Naive B cell (primary cell): Measurements from ENCODE around the gene FOSB. TPM values are rescaled to one million over a fixed set of nuclear protein-coding genes. Genes with fewer than 3 reads are reported as not detected.

Experiments used
- ATAC-seq, 2 donors: fragments of 150-1000 bp; cut with Tn5 transposase; 2 replicates each; pipeline ENCODE4 v1.10.0; 2021; ENCODE audit warnings: low read depth in 2 of 2, mild to moderate bottlenecking in 2 of 2, moderate library complexity in 2 of 2
- DNase-seq: peaks from one replicate; pipeline ENCODE4 v3.0.0; 2022
- H3K27ac Mint-ChIP-seq, 6 donors: one replicate each; pipeline ENCODE4 v1.8.0; 2020 to 2022; ENCODE audit warnings: mild to moderate bottlenecking in 6 of 6, mixed read lengths in 6 of 6, moderate library complexity in 5 of 6, inconsistent platforms in 2 of 6
- H3K27me3 Mint-ChIP-seq, 3 donors: one replicate each; pipeline ENCODE4 v1.8.0; 2021 to 2022; ENCODE audit warnings: mixed read lengths in 3 of 3, mild to moderate bottlenecking in 1 of 3
- H3K36me3 Mint-ChIP-seq, 2 donors: one replicate each; pipeline ENCODE4 v1.8.0; 2020 to 2022; ENCODE audit warnings: mixed read lengths in 2 of 2, inconsistent platforms in 1 of 2, mild to moderate bottlenecking in 1 of 2
- H3K4me1 Mint-ChIP-seq, 3 donors: one replicate each; pipeline ENCODE4 v1.8.0; 2020 to 2022; ENCODE audit warnings: mixed read lengths in 3 of 3, inconsistent platforms in 1 of 3, mild to moderate bottlenecking in 1 of 3, moderate library complexity in 1 of 3
- H3K4me3 Mint-ChIP-seq, 8 donors: one replicate each; pipeline ENCODE4 v1.8.0; 2020 to 2022; ENCODE audit warnings: mild to moderate bottlenecking in 8 of 8, mixed read lengths in 8 of 8, moderate library complexity in 8 of 8, inconsistent platforms in 2 of 8
- H3K9me3 Mint-ChIP-seq, 7 donors: one replicate each; pipeline ENCODE4 v1.8.0; 2020 to 2022; ENCODE audit warnings: mixed read lengths in 7 of 7, mild to moderate bottlenecking in 5 of 7, inconsistent platforms in 2 of 7, moderate library complexity in 1 of 7
- polyA plus RNA-seq, 6 donors: library from polyadenylated mRNA; unstranded; fragments of 300-500 nt; fragmentation: Illumina TruSeq; gene quantifications; one replicate each; pipeline ENCODE4 v1.2.3, GENCODE V29; 2021; ENCODE audit warnings: low read depth in 6 of 6

FOSB gene
- polyA plus RNA-seq, 6 donors from 2014 or later, result 26.6 to 110 (median 82.1) TPM

DNA sequence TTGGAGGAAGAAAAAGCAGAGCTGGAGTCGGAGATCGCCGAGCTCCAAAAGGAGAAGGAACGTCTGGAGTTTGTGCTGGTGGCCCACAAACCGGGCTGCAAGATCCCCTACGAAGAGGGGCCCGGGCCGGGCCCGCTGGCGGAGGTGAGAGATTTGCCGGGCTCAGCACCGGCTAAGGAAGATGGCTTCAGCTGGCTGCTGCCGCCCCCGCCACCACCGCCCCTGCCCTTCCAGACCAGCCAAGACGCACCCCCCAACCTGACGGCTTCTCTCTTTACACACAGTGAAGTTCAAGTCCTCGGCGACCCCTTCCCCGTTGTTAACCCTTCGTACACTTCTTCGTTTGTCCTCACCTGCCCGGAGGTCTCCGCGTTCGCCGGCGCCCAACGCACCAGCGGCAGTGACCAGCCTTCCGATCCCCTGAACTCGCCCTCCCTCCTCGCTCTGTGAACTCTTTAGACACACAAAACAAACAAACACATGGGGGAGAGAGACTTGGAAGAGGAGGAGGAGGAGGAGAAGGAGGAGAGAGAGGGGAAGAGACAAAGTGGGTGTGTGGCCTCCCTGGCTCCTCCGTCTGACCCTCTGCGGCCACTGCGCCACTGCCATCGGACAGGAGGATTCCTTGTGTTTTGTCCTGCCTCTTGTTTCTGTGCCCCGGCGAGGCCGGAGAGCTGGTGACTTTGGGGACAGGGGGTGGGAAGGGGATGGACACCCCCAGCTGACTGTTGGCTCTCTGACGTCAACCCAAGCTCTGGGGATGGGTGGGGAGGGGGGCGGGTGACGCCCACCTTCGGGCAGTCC lies 5.0 kb downstream of the FOSB start:
- Mint-ChIP-seq H3K36me3 (peaks cover 0 to 17% of the 10 kb centered on the region in 2 donors), H3K27me3 (peaks cover 39 to 54% (median 42%) of the 10 kb centered on the region in 3 donors), H3K4me3 (peak overlapping the region; percentile 56 to 96 (median 73)), H3K9me3 (peaks cover 0 to 14% (median 0%) of the 10 kb centered on the region in 7 donors), H3K27ac (peak overlapping the region in 5 of 6 donors; percentile 92 to 100 (median 94)), H3K4me1 (peaks cover 67 to 83% (median 68%) of the 10 kb centered on the region in 3 donors)
- ATAC-seq (no peak), DNase-seq (peak; percentile 67)

GRCh38 chr19:45473367-45473681 lies 5.5 kb downstream of the FOSB start:
- DNase-seq, result peak; percentile 41
- peaks cover 0 to 17% of the 10 kb centered on the region in 2 donors for H3K36me3 Mint-ChIP-seq
- peaks cover 39 to 54% (median 42%) of the 10 kb centered on the region in 3 donors for H3K27me3 Mint-ChIP-seq
- H3K27ac Mint-ChIP-seq, result peak overlapping the region in 5 of 6 donors; percentile 38 to 100 (median 94)
- H3K9me3 Mint-ChIP-seq, result peaks cover 0 to 11% (median 0%) of the 10 kb centered on the region in 7 donors
- H3K4me3 Mint-ChIP-seq, result peak overlapping the region; percentile 23 to 96 (median 68)
- peaks cover 68 to 86% (median 73%) of the 10 kb centered on the region in 3 donors for H3K4me1 Mint-ChIP-seq
- ATAC-seq, result no peak

- ATAC-seq, result no peak
- peaks cover 0 to 8% (median 0%) of the 10 kb centered on the region in 7 donors for H3K9me3 Mint-ChIP-seq
- H3K36me3 Mint-ChIP-seq, result peaks cover 0 to 17% of the 10 kb centered on the region in 2 donors
- H3K4me3 Mint-ChIP-seq, result peak overlapping the region; percentile 21 to 96 (median 64)
- peaks cover 39 to 54% (median 42%) of the 10 kb centered on the region in 3 donors for H3K27me3 Mint-ChIP-seq
- peak overlapping the region in 5 of 6 donors; percentile 58 to 100 (median 94) for H3K27ac Mint-ChIP-seq
- peak; percentile 65 for DNase-seq
- H3K4me1 Mint-ChIP-seq, result peaks cover 71 to 86% (median 74%) of the 10 kb centered on the region in 3 donors
Observed at GRCh38 chr19:45473682-45474605, 6.1 kb downstream of the FOSB start.

DNA sequence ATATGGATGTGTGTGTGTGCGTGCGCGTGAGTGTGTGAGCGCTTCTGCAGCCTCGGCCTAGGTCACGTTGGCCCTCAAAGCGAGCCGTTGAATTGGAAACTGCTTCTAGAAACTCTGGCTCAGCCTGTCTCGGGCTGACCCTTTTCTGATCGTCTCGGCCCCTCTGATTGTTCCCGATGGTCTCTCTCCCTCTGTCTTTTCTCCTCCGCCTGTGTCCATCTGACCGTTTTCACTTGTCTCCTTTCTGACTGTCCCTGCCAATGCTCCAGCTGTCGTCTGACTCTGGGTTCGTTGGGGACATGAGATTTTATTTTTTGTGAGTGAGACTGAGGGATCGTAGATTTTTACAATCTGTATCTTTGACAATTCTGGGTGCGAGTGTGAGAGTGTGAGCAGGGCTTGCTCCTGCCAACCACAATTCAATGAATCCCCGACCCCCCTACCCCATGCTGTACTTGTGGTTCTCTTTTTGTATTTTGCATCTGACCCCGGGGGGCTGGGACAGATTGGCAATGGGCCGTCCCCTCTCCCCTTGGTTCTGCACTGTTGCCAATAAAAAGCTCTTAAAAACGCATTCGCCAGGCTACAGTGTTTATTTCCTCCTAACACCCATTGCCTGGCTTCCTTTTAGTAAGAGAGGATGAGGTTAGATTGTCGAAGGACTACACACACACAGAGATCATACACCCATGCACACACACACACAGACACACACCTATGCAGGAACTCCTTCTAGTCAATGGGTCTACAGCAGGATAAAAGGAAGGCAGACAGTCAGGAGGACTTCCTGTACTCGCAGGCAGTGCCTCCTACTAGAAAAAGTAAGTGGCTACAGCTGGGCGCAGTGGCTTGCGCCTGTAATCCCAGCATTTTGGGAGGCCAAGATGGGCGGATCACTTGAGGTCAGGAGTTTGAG lies 7.1 kb downstream of the FOSB start:
- Mint-ChIP-seq H3K27me3 (peaks cover 34 to 54% (median 42%) of the 10 kb centered on the region in 3 donors), H3K4me1 (peaks cover 68 to 81% (median 73%) of the 10 kb centered on the region in 3 donors), H3K36me3 (peaks cover 0 to 17% of the 10 kb centered on the region in 2 donors), H3K9me3 (peaks cover 0 to 8% (median 0%) of the 10 kb centered on the region in 7 donors), H3K4me3 (peak overlapping the region in 7 of 8 donors; percentile 23 to 96 (median 66)), H3K27ac (peak overlapping the region in 5 of 6 donors; percentile 78 to 100 (median 94))
- DNase-seq (peak; percentile 69), ATAC-seq (peak; percentile 1 to 2)

- Mint-ChIP-seq H3K4me3 (peak overlapping the region in 6 of 8 donors; percentile 6 to 96 (median 50)), H3K36me3 (peaks cover 0 to 17% of the 10 kb centered on the region in 2 donors), H3K27ac (peak overlapping the region in 5 of 6 donors; percentile 78 to 100 (median 94)), H3K27me3 (peaks cover 34 to 51% (median 42%) of the 10 kb centered on the region in 3 donors), H3K9me3 (peaks cover 0 to 8% (median 0%) of the 10 kb centered on the region in 7 donors), H3K4me1 (peaks cover 60 to 72% (median 67%) of the 10 kb centered on the region in 3 donors)
- ATAC-seq, result peak; percentile 0 to 1
- DNase-seq, result peak; percentile 67
Observed at GRCh38 chr19:45475537-45476291, 7.9 kb downstream of the FOSB start.

DNA sequence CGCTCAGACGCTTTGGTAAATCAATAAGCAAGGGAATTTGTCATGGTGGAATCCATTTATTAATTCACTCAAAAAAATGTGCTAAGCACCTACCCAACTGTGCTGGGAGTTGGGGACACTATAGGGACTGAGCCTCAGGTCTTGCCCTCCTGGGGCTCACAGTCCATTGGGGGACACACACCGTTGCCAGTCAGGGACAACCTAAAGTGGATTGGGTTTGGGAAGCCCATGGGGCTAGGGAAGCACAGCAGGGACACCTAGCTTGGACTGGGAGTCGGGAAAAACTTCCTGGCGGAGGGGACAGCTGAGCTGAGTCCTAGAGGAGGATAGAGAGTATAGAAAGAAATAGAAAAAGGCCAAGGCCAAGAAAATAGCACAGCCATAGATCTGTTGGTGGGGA lies 8.5 kb downstream of the FOSB start:
- Mint-ChIP-seq H3K4me1 (peaks cover 55 to 66% (median 63%) of the 10 kb centered on the region in 3 donors), H3K27ac (peak overlapping the region in 4 of 6 donors; percentile 88 to 100 (median 92)), H3K36me3 (peaks cover 0 to 16% of the 10 kb centered on the region in 2 donors), H3K27me3 (peaks cover 34 to 45% (median 41%) of the 10 kb centered on the region in 3 donors), H3K4me3 (peak overlapping the region in 5 of 8 donors; percentile 21 to 96 (median 63)), H3K9me3 (peaks cover 0 to 8% (median 0%) of the 10 kb centered on the region in 7 donors)
- DNase-seq (peak; percentile 55), ATAC-seq (no peak)

- ATAC-seq (no peak), DNase-seq (peak; percentile 30)
- H3K36me3 Mint-ChIP-seq, result peaks cover 0 to 9% of the 10 kb centered on the region in 2 donors
- H3K27me3 Mint-ChIP-seq, result peaks cover 31 to 36% (median 33%) of the 10 kb centered on the region in 3 donors
- peak overlapping the region; percentile 37 to 99 (median 76) for H3K4me3 Mint-ChIP-seq
- peaks cover 46 to 57% (median 55%) of the 10 kb centered on the region in 3 donors for H3K4me1 Mint-ChIP-seq
- peaks cover 0 to 8% (median 0%) of the 10 kb centered on the region in 7 donors for H3K9me3 Mint-ChIP-seq
- H3K27ac Mint-ChIP-seq, result peak overlapping the region in 5 of 6 donors; percentile 54 to 94 (median 73)
Observed at GRCh38 chr19:45477186-45477585, 9.4 kb downstream of the FOSB start.

DNA sequence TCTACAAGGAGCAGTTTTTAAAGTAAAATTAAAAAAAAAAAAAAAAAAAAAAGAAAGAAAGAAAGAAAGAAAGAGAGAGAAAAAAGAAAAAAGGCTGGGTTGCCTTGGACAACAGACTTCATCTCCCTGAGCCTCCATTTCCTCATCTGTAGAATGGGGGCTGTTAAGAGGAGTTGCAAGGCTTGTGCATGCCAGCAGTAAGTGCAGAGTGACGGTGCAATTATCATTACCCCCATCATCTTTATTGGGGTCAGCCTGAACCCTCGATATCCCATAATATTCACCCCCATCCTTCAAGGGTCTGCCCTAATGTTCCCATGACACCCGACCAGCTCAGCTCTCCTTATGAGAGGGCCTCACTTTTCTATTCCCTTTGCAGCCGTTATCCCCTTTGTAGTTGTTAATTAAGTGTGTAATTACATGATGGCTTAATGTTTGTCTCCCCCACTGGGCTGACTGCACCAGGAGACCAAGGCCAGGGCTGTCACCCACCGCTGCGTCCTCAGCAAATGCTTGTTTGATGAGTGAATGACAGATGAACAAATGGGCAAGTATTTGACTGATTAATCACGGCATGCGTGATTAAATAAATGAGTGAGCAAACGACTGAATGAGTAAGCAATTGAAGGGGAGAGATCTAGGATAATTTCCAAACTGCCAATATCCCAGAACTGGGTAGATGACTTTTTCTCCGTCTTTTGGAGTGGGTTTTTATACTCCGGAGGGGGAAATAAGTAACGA lies 10.1 kb downstream of the FOSB start:
- Mint-ChIP-seq H3K27ac (peak overlapping the region; percentile 94 to 100 (median 99)), H3K36me3 (peaks cover 0 to 9% of the 10 kb centered on the region in 2 donors), H3K9me3 (peaks cover 0 to 8% (median 0%) of the 10 kb centered on the region in 7 donors), H3K27me3 (peaks cover 26 to 29% (median 26%) of the 10 kb centered on the region in 3 donors), H3K4me3 (peak overlapping the region; percentile 56 to 99 (median 94)), H3K4me1 (peaks cover 39 to 50% (median 49%) of the 10 kb centered on the region in 3 donors)
- ATAC-seq (no peak), DNase-seq (no peak)

DNA sequence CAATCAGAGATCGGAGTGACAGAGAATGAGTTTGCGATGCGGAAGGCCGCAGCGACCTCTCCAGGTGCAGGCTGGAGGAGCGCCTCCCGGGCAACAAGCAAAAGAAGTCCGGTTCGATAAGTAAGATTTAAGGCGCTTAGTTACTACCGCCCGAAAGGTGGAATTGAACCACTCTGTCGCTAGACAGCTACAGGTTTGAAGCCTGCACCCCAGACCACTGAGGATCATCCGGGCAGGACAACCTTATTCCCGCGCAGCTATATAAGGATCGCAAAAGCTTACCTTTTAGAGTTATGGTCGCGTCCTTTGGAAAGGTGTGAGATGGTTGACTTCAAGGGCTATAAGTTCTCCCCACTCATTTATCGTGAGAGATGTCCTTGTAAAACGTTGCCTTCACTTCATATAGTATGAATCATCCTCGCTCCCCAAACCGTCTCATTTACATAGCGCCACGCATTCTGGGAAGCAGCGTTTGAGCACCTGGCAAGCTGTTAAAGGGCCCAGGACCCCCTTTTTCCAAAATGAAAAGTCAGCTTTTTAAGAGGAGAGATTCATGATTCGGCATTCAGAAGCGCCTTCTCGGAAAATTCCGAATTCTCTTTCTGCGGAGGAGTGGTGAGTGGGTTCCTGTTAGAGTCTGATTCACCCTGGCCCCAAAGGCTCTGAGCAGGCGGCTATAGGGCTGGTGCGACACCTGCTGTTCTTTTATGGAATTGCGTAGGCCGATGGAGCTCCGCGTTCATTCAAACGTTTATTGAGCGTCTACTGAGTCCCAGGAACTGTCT lies 10.8 kb downstream of the FOSB start:
- Mint-ChIP-seq H3K36me3 (peaks cover 0 to 9% of the 10 kb centered on the region in 2 donors), H3K27me3 (peaks cover 19 to 25% (median 22%) of the 10 kb centered on the region in 3 donors)
- ATAC-seq, result peak; percentile 64 to 66

DNA sequence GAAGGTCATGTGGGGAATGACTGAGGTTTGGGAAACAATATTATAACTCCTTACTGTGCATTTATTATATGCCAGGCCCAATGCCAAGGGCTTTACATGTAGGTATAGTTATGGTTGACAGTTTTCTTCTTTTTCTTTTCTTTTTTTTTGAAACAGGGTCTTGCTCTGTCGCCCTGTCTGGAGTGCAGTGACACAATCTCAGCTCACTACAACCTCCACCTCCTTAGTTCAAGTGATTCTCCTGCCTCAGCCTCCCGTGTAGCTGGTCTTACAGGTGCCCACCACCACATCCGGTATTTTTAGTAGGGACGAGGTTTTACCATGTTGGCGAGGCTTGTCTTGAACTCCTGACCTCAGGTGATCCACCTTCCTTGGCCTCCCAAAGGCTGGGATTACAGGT lies 15.2 kb downstream of the FOSB start:
- H3K9me3 Mint-ChIP-seq, result no peaks in the 10 kb centered on the region
- peaks cover 0 to 4% (median 0%) of the 10 kb centered on the region in 3 donors for H3K27me3 Mint-ChIP-seq
- no peaks in the 10 kb centered on the region for H3K36me3 Mint-ChIP-seq
- H3K4me1 Mint-ChIP-seq, result peaks cover 12 to 27% (median 25%) of the 10 kb centered on the region in 3 donors
- no peak overlapping the region for H3K4me3 Mint-ChIP-seq
- no peak for DNase-seq
- no peak overlapping the region for H3K27ac Mint-ChIP-seq
- no peak for ATAC-seq

More for the DNA sequence above, 10.8 kb downstream of the FOSB start:
- peaks cover 0 to 8% (median 0%) of the 10 kb centered on the region in 7 donors for H3K9me3 Mint-ChIP-seq
- peak overlapping the region; percentile 94 to 100 (median 99) for H3K27ac Mint-ChIP-seq
- H3K4me1 Mint-ChIP-seq, result peaks cover 34 to 45% (median 44%) of the 10 kb centered on the region in 3 donors
- peak; percentile 89 for DNase-seq
- H3K4me3 Mint-ChIP-seq, result peak overlapping the region; percentile 56 to 99 (median 94)
